Measurements from ENCODE around the gene NPTX1.

Gene NPTX1

DNA sequence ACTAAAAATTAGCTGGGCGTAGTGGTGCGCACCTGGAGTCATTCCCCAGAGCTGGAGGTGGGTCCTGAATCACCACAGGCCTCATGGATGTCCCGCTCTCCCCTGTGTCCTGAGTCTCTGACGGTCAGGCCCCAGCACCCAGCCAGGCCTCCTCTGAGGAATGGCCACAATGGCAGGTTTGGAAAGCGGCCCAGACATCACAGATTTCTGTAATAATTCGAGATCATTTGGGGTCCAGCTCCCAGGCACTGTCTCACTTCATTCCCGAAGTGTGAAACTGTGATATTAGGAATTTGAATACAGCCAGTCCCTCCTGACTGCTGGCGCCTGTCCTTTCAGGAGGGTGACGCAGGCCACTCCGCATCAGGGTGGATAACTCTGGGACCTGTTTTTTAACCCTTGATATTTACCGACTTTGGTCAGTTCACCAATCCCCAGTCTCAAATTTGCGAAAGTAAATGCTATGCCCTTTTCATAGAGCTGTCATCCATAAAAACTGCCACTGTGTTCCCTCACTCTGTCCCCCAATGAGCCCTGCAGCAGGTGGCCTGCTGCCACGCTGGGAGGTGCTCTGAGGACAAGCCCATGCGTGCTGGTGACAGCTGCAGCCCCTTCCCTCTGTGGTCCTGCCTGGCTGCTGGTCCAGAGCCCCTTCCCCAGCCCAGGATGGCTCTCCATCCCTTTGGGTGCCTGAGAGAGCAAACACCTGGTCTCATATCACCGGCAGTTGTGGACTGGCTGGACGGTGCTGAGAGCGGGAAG is 39.9 kb upstream of the NPTX1 start:
- no peak overlapping the region for H3K4ac ChIP-seq (ENCODE audit: low read depth in 1 of 2, low read length in 2 of 2)
- no peak overlapping the region for H3K4me2 ChIP-seq (ENCODE audit: low read length, poor library complexity, severe bottlenecking)
- no peak overlapping the region for H2BK5ac ChIP-seq (ENCODE audit: low read depth, low read length, poor library complexity, severe bottlenecking)
- H3K18ac ChIP-seq (ENCODE audit: low read depth in 1 of 2, low read length in 2 of 2): no peak overlapping the region
- H3K23ac ChIP-seq (ENCODE audit: low read length in 2 of 2): peak overlapping the region in 1 of 2 experiments; percentile 89
- H3K9ac ChIP-seq (ENCODE audit: low read length): no peak overlapping the region
- no peak overlapping the region for H2AFZ ChIP-seq (ENCODE audit: low read depth, low read length)
- no peak overlapping the region for H2BK15ac ChIP-seq (ENCODE audit: low read depth, poor library complexity, severe bottlenecking)
- no peak overlapping the region for H2BK12ac ChIP-seq (ENCODE audit: low read length in 2 of 2)
- no peak overlapping the region for H3K14ac ChIP-seq (ENCODE audit: low read length in 2 of 2)
- no peak overlapping the region for H3K4me3 ChIP-seq (ENCODE audit: insufficient read depth in 1 of 2, low read depth in 1 of 2, low read length in 2 of 2)
- H2AK5ac ChIP-seq (ENCODE audit: low read length, severe bottlenecking): no peak overlapping the region
- DNase-seq: no peak
- H3K79me1 ChIP-seq (replicated peaks; ENCODE audit: low read length, poor library complexity, severe bottlenecking): no peaks in the 10 kb centered on the region
- no peaks in the 10 kb centered on the region for H3K36me3 ChIP-seq (ENCODE audit: control insufficient read depth in 1 of 2, insufficient read depth in 2 of 2, low read depth in 1 of 2, low read length in 2 of 2)
- H3K4me1 ChIP-seq (ENCODE audit: control insufficient read depth, insufficient read depth, low read depth, low read length): peaks cover 16% of the 10 kb centered on the region
- H4K91ac ChIP-seq (ENCODE audit: low read length): no peak overlapping the region
- no peak overlapping the region for H4K8ac ChIP-seq (ENCODE audit: low read length)
- H3K27me3 ChIP-seq (ENCODE audit: control insufficient read depth in 1 of 2, insufficient read depth in 1 of 2, low read length in 2 of 2): peaks cover 4 to 25% of the 10 kb centered on the region in 2 experiments
- no peaks in the 10 kb centered on the region for H3K9me3 ChIP-seq (ENCODE audit: control insufficient read depth, low read length)
- 88% methylated on average over 17 of the region's 17 CpGs for WGBS
- H3K27ac ChIP-seq (ENCODE audit: low read length, poor library complexity, severe bottlenecking): no peak overlapping the region
- no peak overlapping the region for H2BK120ac ChIP-seq (ENCODE audit: low read depth, low read length)

DNA sequence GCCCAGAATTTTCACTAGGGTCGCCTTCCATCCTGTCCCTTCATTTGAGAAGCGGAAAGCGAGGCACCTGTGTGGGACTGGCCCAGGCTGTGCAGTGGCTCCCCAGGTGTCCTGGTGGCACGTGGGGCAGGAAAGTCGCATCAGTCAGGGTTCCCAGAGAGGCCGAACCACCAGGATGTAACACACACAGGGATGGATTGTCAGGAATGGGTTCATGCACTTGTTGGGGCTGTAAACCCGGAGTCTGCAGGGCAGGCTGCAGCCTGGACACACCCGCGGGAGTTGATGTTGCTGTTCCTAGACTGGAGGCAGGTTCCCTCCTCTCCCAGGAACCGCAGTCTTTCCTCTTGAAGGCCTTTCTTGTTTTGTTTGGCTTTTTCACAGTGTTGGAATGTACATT is 37.5 kb upstream of the NPTX1 start:
- no peak for DNase-seq
- Histone ChIP-seq H3K4me2 (ENCODE audit: low read length, poor library complexity, severe bottlenecking) (no peak overlapping the region), H3K27ac (ENCODE audit: low read length, poor library complexity, severe bottlenecking) (no peak overlapping the region), H4K91ac (ENCODE audit: low read length) (no peak overlapping the region), H3K23ac (ENCODE audit: low read length in 2 of 2) (no peak overlapping the region), H3K14ac (ENCODE audit: low read length in 2 of 2) (no peak overlapping the region), H3K27me3 (ENCODE audit: control insufficient read depth in 1 of 2, insufficient read depth in 1 of 2, low read length in 2 of 2) (peaks cover 9 to 30% of the 10 kb centered on the region in 2 experiments), H2BK5ac (ENCODE audit: low read depth, low read length, poor library complexity, severe bottlenecking) (no peak overlapping the region), H2AFZ (ENCODE audit: low read depth, low read length) (no peak overlapping the region), H3K4ac (ENCODE audit: low read depth in 1 of 2, low read length in 2 of 2) (no peak overlapping the region), H3K4me1 (ENCODE audit: control insufficient read depth, insufficient read depth, low read depth, low read length) (peaks cover 16% of the 10 kb centered on the region), H2BK120ac (ENCODE audit: low read depth, low read length) (no peak overlapping the region), H3K79me1 (replicated peaks; ENCODE audit: low read length, poor library complexity, severe bottlenecking) (no peaks in the 10 kb centered on the region), H2AK5ac (ENCODE audit: low read length, severe bottlenecking) (no peak overlapping the region), H3K9me3 (ENCODE audit: control insufficient read depth, low read length) (no peaks in the 10 kb centered on the region), H2BK12ac (ENCODE audit: low read length in 2 of 2) (no peak overlapping the region), H3K36me3 (ENCODE audit: control insufficient read depth in 1 of 2, insufficient read depth in 2 of 2, low read depth in 1 of 2, low read length in 2 of 2) (no peaks in the 10 kb centered on the region), H4K8ac (ENCODE audit: low read length) (no peak overlapping the region), H3K9ac (ENCODE audit: low read length) (no peak overlapping the region), H3K4me3 (ENCODE audit: insufficient read depth in 1 of 2, low read depth in 1 of 2, low read length in 2 of 2) (no peak overlapping the region), H3K18ac (ENCODE audit: low read depth in 1 of 2, low read length in 2 of 2) (no peak overlapping the region), H2BK15ac (ENCODE audit: low read depth, poor library complexity, severe bottlenecking) (no peak overlapping the region)
- WGBS: 66% methylated on average over 9 of the region's 10 CpGs

DNA sequence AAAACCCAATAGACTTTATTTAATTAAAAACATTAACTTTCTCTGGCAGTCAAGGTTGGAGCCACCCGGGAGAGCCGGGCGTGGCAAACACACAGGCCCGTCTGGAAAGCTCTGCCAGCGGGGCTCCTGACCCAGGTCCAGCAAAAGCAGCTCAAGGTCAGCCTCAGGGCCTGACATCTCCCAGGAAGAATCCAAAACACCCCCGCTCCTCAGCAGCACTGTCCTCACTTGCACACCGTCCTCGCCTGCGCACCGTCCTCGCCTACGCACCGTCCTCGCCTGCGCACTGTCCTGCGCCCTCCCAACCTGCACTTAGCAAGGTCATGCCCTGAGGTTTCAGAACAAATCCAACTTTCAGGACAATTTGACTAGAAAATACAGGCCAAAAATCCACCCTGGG is 36.8 kb upstream of the NPTX1 start:
- no peak overlapping the region for H2BK120ac ChIP-seq (ENCODE audit: low read depth, low read length)
- H2BK5ac ChIP-seq (ENCODE audit: low read depth, low read length, poor library complexity, severe bottlenecking): no peak overlapping the region
- no peak overlapping the region for H3K4me2 ChIP-seq (ENCODE audit: low read length, poor library complexity, severe bottlenecking)
- no peak overlapping the region for H2BK12ac ChIP-seq (ENCODE audit: low read length in 2 of 2)
- no peak for DNase-seq
- 94% methylated on average over 16 of the region's 16 CpGs for WGBS
- no peak overlapping the region for H2BK15ac ChIP-seq (ENCODE audit: low read depth, poor library complexity, severe bottlenecking)
- peaks cover 16% of the 10 kb centered on the region for H3K4me1 ChIP-seq (ENCODE audit: control insufficient read depth, insufficient read depth, low read depth, low read length)
- no peak overlapping the region for H3K18ac ChIP-seq (ENCODE audit: low read depth in 1 of 2, low read length in 2 of 2)
- H3K9me3 ChIP-seq (ENCODE audit: control insufficient read depth, low read length): no peaks in the 10 kb centered on the region
- H4K91ac ChIP-seq (ENCODE audit: low read length): no peak overlapping the region
- H3K36me3 ChIP-seq (ENCODE audit: control insufficient read depth in 1 of 2, insufficient read depth in 2 of 2, low read depth in 1 of 2, low read length in 2 of 2): no peaks in the 10 kb centered on the region
- no peak overlapping the region for H3K4ac ChIP-seq (ENCODE audit: low read depth in 1 of 2, low read length in 2 of 2)
- no peak overlapping the region for H3K4me3 ChIP-seq (ENCODE audit: insufficient read depth in 1 of 2, low read depth in 1 of 2, low read length in 2 of 2)
- no peak overlapping the region for H2AFZ ChIP-seq (ENCODE audit: low read depth, low read length)
- no peak overlapping the region for H4K8ac ChIP-seq (ENCODE audit: low read length)
- H2AK5ac ChIP-seq (ENCODE audit: low read length, severe bottlenecking): no peak overlapping the region
- H3K14ac ChIP-seq (ENCODE audit: low read length in 2 of 2): no peak overlapping the region
- peaks cover 13 to 27% of the 10 kb centered on the region in 2 experiments for H3K27me3 ChIP-seq (ENCODE audit: control insufficient read depth in 1 of 2, insufficient read depth in 1 of 2, low read length in 2 of 2)
- H3K27ac ChIP-seq (ENCODE audit: low read length, poor library complexity, severe bottlenecking): no peak overlapping the region
- no peaks in the 10 kb centered on the region for H3K79me1 ChIP-seq (replicated peaks; ENCODE audit: low read length, poor library complexity, severe bottlenecking)
- H3K23ac ChIP-seq (ENCODE audit: low read length in 2 of 2): no peak overlapping the region
- H3K9ac ChIP-seq (ENCODE audit: low read length): no peak overlapping the region

DNA sequence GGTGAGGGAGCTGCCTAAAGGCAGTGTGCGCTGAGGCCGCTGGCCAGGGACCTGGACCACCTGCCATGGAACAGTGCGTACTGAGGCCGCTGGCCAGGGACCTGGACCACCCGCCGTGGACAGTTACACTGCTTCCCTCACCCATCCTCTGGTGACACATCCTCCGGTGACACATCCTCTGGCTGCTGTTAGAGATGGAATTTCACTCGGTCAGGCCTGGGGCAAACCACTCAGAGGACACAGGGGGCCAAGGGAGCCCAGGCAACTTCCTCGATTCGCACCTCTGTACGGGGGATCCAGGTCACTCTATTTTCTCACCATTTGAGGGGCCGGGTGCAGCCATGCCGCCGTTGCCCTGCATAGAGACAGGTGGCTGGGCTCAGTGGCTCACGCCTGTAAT is 35.8 kb upstream of the NPTX1 start:
- Histone ChIP-seq H4K91ac (ENCODE audit: low read length) (no peak overlapping the region), H2AK5ac (ENCODE audit: low read length, severe bottlenecking) (no peak overlapping the region), H2BK15ac (ENCODE audit: low read depth, poor library complexity, severe bottlenecking) (no peak overlapping the region), H2BK120ac (ENCODE audit: low read depth, low read length) (no peak overlapping the region), H3K4me2 (ENCODE audit: low read length, poor library complexity, severe bottlenecking) (no peak overlapping the region), H3K18ac (ENCODE audit: low read depth in 1 of 2, low read length in 2 of 2) (no peak overlapping the region), H3K27me3 (ENCODE audit: control insufficient read depth in 1 of 2, insufficient read depth in 1 of 2, low read length in 2 of 2) (peaks cover 13 to 26% of the 10 kb centered on the region in 2 experiments), H3K4ac (ENCODE audit: low read depth in 1 of 2, low read length in 2 of 2) (no peak overlapping the region), H3K4me1 (ENCODE audit: control insufficient read depth, insufficient read depth, low read depth, low read length) (peaks cover 16% of the 10 kb centered on the region), H2BK5ac (ENCODE audit: low read depth, low read length, poor library complexity, severe bottlenecking) (no peak overlapping the region), H3K23ac (ENCODE audit: low read length in 2 of 2) (no peak overlapping the region), H3K9me3 (ENCODE audit: control insufficient read depth, low read length) (no peaks in the 10 kb centered on the region), H3K36me3 (ENCODE audit: control insufficient read depth in 1 of 2, insufficient read depth in 2 of 2, low read depth in 1 of 2, low read length in 2 of 2) (no peaks in the 10 kb centered on the region), H3K4me3 (ENCODE audit: insufficient read depth in 1 of 2, low read depth in 1 of 2, low read length in 2 of 2) (no peak overlapping the region), H3K9ac (ENCODE audit: low read length) (no peak overlapping the region), H2BK12ac (ENCODE audit: low read length in 2 of 2) (no peak overlapping the region), H3K14ac (ENCODE audit: low read length in 2 of 2) (no peak overlapping the region), H3K79me1 (replicated peaks; ENCODE audit: low read length, poor library complexity, severe bottlenecking) (no peaks in the 10 kb centered on the region), H3K27ac (ENCODE audit: low read length, poor library complexity, severe bottlenecking) (no peak overlapping the region), H4K8ac (ENCODE audit: low read length) (no peak overlapping the region), H2AFZ (ENCODE audit: low read depth, low read length) (no peak overlapping the region)
- WGBS: 72% methylated on average over 15 of the region's 15 CpGs
- DNase-seq: peak; percentile 14

All from mesenchymal stem cell (in vitro differentiated cells and primary cell).